ENCODE measurements around the gene KLRC1.
"Not testable (repeated sequence)": the region's sequence is repeated elsewhere in the genome, so short reads cannot be mapped to it uniquely, and the experiment has no call there.

KLRC1 gene

DNA sequence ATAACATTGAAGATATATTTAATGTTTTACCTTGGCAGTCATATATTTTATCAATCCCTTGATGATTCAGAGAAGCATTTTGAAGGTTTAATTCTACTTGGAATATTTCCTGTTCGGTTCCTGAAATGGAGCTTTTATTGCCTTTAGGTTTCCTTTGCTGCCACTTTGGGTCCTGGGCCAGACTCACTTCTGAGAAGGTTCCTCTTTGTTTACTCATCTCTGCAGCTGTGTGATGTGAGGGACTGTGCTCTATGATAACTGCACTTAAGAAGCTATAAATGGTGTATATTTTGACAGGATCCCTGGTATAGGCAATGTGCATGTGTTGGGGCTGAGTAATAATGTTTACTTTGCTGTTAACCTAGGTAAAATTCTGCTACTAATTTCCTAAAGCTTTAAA is 32.8 kb downstream of the KLRC1 start, which contains the start of gene KLRC3:
Gene KLRC3 (minus strand): TSS at position 262 of the 400 bp plus-strand sequence. CDS start 45 bp downstream, at position 217.
- DNase-seq (ENCODE audit: low spot score): peak; percentile 41

DNA sequence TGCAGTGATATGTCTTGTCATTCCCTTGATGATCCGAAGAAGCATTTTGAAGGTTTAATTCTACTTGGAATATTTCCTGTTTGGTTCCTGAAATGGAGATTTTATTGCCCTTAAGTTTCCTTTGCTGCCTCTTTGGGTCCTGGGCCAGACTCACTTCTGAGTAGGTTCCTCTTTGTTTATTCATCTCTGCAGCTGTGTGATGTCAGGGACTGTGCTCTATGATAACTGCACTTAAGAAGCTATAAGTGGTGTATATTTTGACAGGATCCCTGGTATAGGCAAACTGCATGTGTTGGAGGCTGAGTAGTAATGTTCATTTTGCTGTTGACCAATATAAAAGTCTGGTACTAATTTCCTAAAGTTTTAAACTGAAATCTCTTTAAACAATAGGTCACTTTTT is 43.8 kb downstream of the KLRC1 start, which contains the start of gene KLRC4:
Gene KLRC4 (minus strand): TSS at position 366 of the 400 bp plus-strand sequence. CDS start 182 bp downstream, at position 184.
- DNase-seq (ENCODE audit: low spot score): peak; percentile 93

DNA sequence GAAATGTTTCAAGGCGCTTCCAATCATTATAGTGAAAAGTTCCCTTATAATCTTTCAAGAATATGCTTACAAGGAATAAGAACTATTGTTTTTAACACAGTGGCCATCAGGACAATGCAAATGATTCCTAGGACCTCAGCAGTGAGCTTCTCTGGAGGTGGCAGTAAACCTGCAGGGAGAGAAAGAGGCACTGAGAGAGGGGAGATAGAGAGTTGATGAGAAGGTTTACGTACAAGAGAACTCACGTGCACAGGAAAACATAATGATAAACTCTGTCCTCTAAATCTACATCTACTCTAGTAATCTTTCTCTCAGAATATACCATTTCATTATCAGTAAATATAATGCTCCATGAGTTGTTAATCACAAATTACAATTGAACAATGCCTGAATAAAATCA is 44.3 kb downstream of the KLRC1 start:
- DNase-seq (ENCODE audit: low spot score): peak; percentile 55

DNA sequence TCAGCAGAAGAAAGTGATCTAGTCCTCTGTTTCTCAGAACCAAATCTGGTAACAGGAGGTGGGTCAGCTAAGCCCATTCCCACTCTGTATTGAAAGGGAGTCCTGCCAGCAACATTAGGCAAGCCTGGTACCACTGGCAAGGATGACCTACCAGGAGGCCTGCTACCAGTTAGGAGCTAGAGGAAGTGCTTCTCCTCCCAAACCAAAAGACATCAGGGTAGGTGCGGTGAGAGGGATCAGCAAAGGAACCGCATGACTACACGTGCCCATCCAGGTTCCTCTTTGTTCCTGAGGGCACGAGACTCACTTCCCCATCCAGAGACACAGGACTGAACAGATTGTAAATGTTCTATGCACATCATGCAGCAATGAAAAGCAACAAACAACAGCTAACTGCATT is 46.5 kb downstream of the KLRC1 start:
- DNase-seq (ENCODE audit: low spot score): peak; percentile 37

DNA sequence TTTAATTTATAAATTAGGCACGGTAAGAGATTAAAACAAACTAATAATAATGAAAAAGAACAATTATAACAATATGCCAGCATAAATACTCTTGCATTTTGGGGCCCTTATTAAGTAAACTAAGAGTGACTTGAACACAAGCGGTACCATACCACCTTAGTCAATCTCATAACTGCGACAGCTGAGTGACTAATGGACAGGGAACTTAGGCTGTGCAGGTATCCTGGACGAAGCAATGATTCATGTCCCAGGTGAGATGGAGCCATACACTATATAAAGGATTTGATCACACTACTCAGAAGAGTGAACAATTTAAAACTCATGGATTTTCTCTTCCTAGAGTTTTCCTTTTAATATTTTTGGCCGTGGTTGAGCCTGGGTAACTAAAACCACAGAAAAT is 47.9 kb downstream of the KLRC1 start:
- no peak for DNase-seq (ENCODE audit: low spot score)

DNA sequence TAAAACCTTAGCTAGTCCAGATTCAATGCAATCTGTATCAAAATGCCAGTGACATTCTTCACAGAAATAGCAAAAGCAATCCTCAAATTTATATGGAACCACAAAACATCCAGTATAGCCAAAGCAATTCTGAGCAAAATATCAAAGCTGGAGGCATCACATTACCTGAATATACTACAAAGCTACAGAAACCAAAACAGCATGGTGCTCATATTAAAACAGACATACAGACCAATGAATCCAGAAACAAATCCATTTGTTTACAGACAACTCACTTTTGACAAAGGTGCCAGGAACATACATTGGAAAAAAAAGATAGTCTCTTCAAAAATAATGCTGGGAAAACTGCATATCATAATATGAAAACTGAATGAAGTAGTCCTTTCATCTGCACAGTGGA is 48.4 kb downstream of the KLRC1 start:
- no peak for DNase-seq (ENCODE audit: low spot score)

DNA sequence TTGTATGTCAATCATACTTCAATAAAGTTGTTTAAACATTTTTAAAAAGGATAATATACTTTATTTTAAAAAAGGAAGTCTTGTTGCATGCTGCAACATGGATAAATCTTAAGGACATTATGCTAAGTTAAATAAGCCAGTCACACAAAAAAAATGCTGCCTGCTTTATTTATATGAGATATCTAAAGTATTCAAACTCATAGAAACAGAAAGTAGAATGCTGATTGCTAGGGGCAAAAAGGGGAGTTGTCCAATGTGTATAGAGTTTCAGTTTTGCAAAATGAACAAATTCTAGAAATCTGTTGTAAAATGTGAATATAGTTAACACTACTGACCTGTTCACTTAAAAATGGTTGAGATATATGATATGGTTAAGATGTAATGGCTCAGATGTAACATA is 52.3 kb downstream of the KLRC1 start:
- no peak for DNase-seq (ENCODE audit: low spot score)

DNA sequence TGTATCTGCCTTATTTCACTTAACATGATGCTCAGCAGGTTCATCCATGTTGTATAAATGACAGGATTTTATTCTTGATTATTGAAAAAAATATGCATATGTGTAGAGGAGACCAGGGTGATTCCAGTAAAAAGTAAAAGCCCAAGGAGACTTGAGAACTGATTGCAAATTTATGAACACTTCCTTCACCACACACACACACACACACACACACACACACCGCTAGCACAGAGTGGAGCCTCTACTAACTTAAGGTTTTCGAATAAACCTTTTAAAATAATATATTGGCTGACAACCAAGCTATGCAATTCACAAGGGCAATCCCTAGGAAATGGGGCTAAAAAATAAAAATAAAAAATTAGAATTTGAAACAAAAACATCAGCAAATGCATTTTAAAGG is 55.0 kb downstream of the KLRC1 start:
- DNase-seq (ENCODE audit: low spot score): no peak

DNA sequence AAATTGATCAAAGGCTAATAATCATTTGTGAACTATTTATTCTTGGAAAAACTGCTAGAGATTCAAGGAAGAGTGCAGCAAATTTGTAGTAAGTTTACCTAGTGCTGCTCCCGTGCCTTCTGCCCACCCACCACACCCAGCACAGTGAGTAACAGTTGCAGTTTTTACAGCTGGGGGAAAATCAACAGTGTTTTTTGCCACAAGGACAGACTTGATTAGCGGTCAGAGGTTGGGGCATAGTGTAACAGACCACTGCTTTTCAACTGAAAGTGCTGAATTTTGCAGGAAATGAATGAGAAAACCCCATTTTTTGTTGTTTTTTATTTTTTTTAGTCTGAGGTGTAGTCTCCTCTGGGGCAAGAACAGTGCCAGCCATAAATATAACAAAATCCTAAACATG is 55.9 kb downstream of the KLRC1 start:
- peak; percentile 49 for DNase-seq (ENCODE audit: low spot score)

DNA sequence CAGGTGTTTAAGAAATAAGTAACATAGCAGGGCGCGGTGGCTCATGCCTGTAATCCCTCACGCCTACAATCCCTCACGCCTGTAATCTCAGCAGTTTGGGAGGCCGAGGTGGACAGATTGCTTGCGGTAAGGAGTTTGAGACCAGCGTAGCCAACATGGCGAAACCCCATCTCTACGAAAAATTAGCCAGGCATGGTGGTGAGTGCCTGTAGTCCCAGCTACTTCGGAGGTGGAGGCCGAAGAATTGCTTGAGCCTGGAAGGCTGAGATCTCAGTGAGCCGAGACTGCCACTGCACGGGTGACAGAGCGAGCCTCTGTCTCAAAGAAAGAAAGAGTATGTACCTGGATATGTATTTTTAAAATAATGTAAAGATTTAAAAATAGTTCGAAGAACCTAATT is 57.0 kb downstream of the KLRC1 start:
- not testable (repeated sequence) for DNase-seq (ENCODE audit: low spot score)
